ENCODE data around the gene GPR153. TPM values are rescaled to one million over a fixed set of nuclear protein-coding genes. Genes with fewer than 3 reads are reported as not detected.

The GPR153 gene
- 4.8 to 7.7 TPM (median 7.4 TPM) in 5 replicates for total RNA-seq (2022; extraction: Qiagen RNA extraction)

DNA sequence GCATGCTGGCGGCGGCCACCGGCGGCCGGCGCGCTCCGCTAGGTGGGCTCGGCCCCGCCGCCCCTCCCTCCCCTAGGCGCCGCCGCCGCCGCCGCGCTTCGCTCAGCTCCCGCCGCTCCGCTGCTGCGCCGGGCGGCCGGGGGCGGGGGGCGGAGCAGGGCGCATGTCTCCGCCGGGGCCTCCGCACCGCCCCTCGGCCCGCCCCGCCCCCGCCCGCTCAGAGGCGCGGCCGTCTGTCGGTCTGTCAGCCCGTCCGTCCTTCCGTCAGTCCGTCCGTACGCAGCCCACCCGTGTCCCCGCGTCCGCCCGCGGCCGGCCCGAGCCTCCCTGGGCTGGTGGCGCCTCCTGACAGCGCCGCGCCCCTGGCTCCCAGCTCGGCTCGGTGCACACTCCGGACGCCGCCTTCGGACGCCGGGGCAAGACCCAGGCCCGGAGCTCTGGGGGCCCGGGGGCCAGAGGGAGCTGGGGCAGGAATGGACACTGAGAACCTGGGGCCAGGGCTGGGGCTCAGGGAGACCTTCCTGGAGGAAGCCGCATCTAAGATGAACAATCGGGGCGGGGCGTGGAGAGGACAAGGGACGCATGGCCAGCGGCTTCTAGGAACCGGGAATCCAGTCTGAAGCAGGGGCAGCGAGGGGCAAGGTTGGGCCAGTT, at the start of gene GPR153:
Gene GPR153 (minus strand): TSS at position 138 of the 654 bp plus-strand sequence. CDS start 6,193 bp downstream, outside the sequence.

GRCh38 chr1:6243993-6244392, 16.9 kb downstream of the GPR153 start, which contains the start of gene HES3:
TSS of gene HES3 (plus strand) at chr1:6244179. CDS start at chr1:6244366, 187 bp downstream.

GRCh38 chr1:6205849-6206519, 54.9 kb downstream of the GPR153 start, which contains the start of gene RNF207:
TSS of gene RNF207 (plus strand) at chr1:6206119. CDS start at chr1:6206536, 417 bp downstream.

DNA sequence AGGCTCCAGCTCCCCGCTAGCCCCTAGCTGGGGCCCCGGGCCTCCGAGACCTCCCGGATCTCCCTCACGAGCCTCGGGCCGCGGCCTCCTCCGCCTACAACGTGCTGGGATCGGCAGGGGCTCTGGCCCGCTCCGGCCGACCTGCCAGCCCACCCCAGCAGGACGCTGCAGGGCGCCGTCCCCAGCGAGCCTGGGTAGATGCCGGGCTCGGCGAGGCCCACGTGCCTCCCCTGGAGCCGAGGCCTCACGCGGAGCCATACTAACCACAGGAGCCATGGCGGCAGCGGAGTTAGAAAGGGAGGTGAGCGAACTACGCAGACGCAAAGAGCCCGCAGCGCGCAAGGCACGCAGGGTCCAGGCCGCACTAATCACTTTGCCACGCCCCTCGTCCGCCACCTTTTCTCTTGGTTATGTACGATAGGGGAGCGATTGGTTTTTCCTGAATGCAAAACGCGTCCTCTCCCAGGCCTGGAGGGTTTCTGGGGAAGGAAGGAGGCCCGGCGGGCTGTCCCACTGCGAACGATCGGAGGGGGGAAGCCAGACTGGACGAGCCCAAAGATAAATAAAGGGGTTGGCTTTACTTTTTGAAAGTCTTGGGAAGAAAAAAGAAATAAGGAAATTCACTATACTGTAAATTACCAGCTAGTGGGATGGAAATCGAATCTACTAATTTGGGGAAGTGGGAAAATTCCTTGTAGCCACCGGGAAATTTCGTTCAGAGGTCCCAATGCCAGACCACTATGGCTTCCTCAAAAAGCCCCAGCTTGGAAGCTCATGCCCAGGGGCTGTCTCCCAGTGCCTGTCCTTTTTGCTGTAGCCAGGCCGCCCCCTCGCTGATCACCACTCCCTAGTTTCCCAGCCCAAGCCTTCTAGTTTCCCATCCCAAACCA, 61.4 kb downstream of the GPR153 start, which contains the start of gene RPL22:
Gene RPL22 (minus strand): TSS at position 298 of the 890 bp plus-strand sequence. CDS start 22 bp downstream, at position 276.

Other genes starting within 250 kb of the GPR153 start
- gene KCNAB2, start 215.2 kb downstream of the GPR153 start, total RNA-seq (2022; extraction: Qiagen RNA extraction): 6.9 to 8.2 TPM (median 7.7 TPM) in 5 replicates
- 1.5 to 2.8 TPM (median 1.8 TPM) in 5 replicates for gene CHD5, start 80.8 kb downstream of the GPR153 start, total RNA-seq (2022; extraction: Qiagen RNA extraction)
- 284 to 448 TPM (median 429 TPM) in 5 replicates for gene RPL22, start 61.5 kb downstream of the GPR153 start, total RNA-seq (2022; extraction: Qiagen RNA extraction)
- 9.4 to 13.8 TPM (median 11.3 TPM) in 5 replicates for gene RNF207, start 55.0 kb downstream of the GPR153 start, total RNA-seq (2022; extraction: Qiagen RNA extraction)
- 51.0 to 56.7 TPM (median 53.3 TPM) in 5 replicates for gene ICMT, start 25.1 kb downstream of the GPR153 start, total RNA-seq (2022; extraction: Qiagen RNA extraction)
- not detected in 5 replicates for gene HES3, start 16.9 kb downstream of the GPR153 start, total RNA-seq (2022; extraction: Qiagen RNA extraction)
- 76.2 to 109 TPM (median 105 TPM) in 5 replicates for gene ACOT7, start 132.7 kb upstream of the GPR153 start, total RNA-seq (2022; extraction: Qiagen RNA extraction)
- 3.1 to 6.0 TPM (median 4.8 TPM) in 5 replicates for gene HES2, start 158.8 kb upstream of the GPR153 start, total RNA-seq (2022; extraction: Qiagen RNA extraction)
- gene ESPN, start 163.7 kb upstream of the GPR153 start, total RNA-seq (2022; extraction: Qiagen RNA extraction): 0.43 to 0.79 TPM (median 0.53 TPM) in 5 replicates
- 1.9 to 3.6 TPM (median 2.8 TPM) in 5 replicates for gene TNFRSF25, start 205.1 kb upstream of the GPR153 start, total RNA-seq (2022; extraction: Qiagen RNA extraction)
- gene PLEKHG5, start 230.6 kb upstream of the GPR153 start, total RNA-seq (2022; extraction: Qiagen RNA extraction): 2.2 to 4.0 TPM (median 3.3 TPM) in 5 replicates

All from A549 treated with AZD2906 at 1 μM for 4 hours (cell line).